Measurements from ENCODE around the gene NLRP7. TPM values are rescaled to one million over a fixed set of nuclear protein-coding genes. Genes with fewer than 3 reads are reported as not detected.
"Not testable (repeated sequence)": the region's sequence is repeated elsewhere in the genome, so short reads cannot be mapped to it uniquely, and the experiment has no call there.

NLRP7 gene
- total and polyA plus RNA-seq, 2 donors (not counting 3 experiments of a cell fraction or from before 2014, with no cell fraction given): not detected

DNA sequence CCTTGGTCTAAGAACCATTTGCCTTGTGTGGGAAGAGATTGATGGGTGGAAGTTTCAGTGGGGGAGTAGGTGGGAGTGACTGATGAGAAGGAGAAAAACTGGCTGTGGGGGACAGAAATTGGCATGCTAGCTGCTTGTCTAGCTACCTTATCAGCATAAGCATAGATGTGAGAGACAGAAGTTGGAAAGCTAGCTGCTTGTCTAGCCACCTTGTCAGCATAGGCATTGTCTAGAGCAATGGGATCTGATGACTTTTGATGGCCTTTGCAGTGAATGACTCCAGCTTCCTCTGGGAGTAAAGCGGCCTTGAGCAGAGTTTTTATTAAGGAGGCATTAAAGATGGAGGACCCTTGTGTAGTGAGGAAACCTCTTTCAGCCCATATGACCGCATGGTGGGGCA lies 51.3 kb downstream of the NLRP7 start:
- H3K9me1 ChIP-seq (replicated peaks; ENCODE audit: control insufficient read depth, extremely low read depth, insufficient read depth, low read length): no peaks in the 10 kb centered on the region
- TF ChIP-seq JUN (IDR thresholded peaks at IDR 0.05; ENCODE audit: borderline replicate concordance, insufficient read depth, insufficient read length, low read depth): no peak
- TF ChIP-seq EZH2 (IDR thresholded peaks at IDR 0.05; ENCODE audit: borderline replicate concordance, low read depth, low read length, severe bottlenecking): no peak
- no peak for TF ChIP-seq MYC (IDR thresholded peaks at IDR 0.05; ENCODE audit: low read depth, low read length)
- TF ChIP-seq POLR2A (IDR thresholded peaks at IDR 0.05; ENCODE audit: low read depth, low read length): no peak
- TF ChIP-seq FOS (IDR thresholded peaks at IDR 0.05; ENCODE audit: borderline replicate concordance, insufficient read depth, low read length): no peak
- TF ChIP-seq GATA2 (IDR thresholded peaks at IDR 0.05; ENCODE audit: insufficient read depth, insufficient read length, low read depth, low read length): no peak
- H2AFZ ChIP-seq (ENCODE audit: low read depth, low read length): no peak overlapping the region
- no peak overlapping the region for H3K27ac ChIP-seq (ENCODE audit: insufficient read depth, low read depth, low read length)
- DNase-seq (ENCODE audit: low read depth, low spot score) (no peak), FAIRE-seq (no peak)
- no peaks in the 10 kb centered on the region for H3K36me3 ChIP-seq (ENCODE audit: control insufficient read depth in 2 of 2, extremely low read depth in 1 of 2, insufficient read depth in 2 of 2, low read length in 2 of 2)
- no peaks in the 10 kb centered on the region for H3K27me3 ChIP-seq (ENCODE audit: control insufficient read depth in 2 of 2, insufficient read depth in 2 of 2, low read length in 2 of 2)
- CTCF ChIA-PET: no interaction called here
- POLR2A ChIA-PET: interaction anchor here (0.5 kb wide), 1 partner anchor 14 kb away, joined by 4 read pairs; no protein-coding TSS in a partner anchor
- no peaks in the 10 kb centered on the region for H4K20me1 ChIP-seq (replicated peaks; ENCODE audit: control insufficient read depth, extremely low read depth, insufficient read depth, low read length)
- H3K9me3 ChIP-seq (replicated peaks; ENCODE audit: control insufficient read depth, insufficient read depth, low read length): no peaks in the 10 kb centered on the region
- no peaks in the 10 kb centered on the region for H3K4me1 ChIP-seq (ENCODE audit: control insufficient read depth, extremely low read depth, insufficient read depth, low read length)
- intact Hi-C loops (cut with micrococcal nuclease) (no loop called here), dilution Hi-C loops (cut with MboI; ENCODE audit: extremely low pct_ligation_motif_present, low sequenced_read_pairs) (no loop called here)
- H3K79me2 ChIP-seq (ENCODE audit: control insufficient read depth, insufficient read depth, low read length): no peaks in the 10 kb centered on the region
- no TSS peak for BruUV-seq (replicated peaks)
- no peak overlapping the region for H3K4me2 ChIP-seq (ENCODE audit: insufficient read depth, low read length)
- no peak overlapping the region for H3K4me3 ChIP-seq (replicated peaks in 1 of 3; ENCODE audit: insufficient read depth in 1 of 3, low read depth in 1 of 3, low read length in 3 of 3)
- H3K9ac ChIP-seq (replicated peaks; ENCODE audit: extremely low read depth, insufficient read depth, low read length): no peak overlapping the region

DNA sequence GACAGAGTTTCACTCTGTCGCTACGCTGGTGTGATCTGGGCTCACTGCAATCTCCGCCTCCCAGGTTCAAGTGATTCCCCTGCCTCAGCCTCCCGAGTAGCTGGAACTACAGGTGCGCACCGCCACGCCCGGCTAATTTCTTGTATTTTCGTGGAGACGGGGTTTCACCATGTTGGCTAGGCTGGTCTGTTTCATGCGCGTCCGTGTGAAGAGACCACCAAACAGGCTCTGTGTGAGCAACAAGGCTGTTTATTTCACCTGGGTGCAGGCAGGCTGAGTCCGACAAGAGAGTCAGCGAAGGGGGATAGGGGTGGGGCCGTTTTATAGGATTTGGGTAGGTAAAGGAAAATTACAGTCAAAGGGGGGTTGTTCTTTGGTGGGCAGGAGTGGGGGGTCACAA lies 53.2 kb downstream of the NLRP7 start:
- H3K9me3 ChIP-seq (replicated peaks; ENCODE audit: control insufficient read depth, insufficient read depth, low read length); CTCF ChIA-PET; H3K4me3 ChIP-seq (replicated peaks in 1 of 3; ENCODE audit: insufficient read depth in 1 of 3, low read depth in 1 of 3, low read length in 3 of 3); POLR2A ChIA-PET; H3K4me1 ChIP-seq (ENCODE audit: control insufficient read depth, extremely low read depth, insufficient read depth, low read length); H3K79me2 ChIP-seq (ENCODE audit: control insufficient read depth, insufficient read depth, low read length); H3K9me1 ChIP-seq (replicated peaks; ENCODE audit: control insufficient read depth, extremely low read depth, insufficient read depth, low read length); DNase-seq (ENCODE audit: low read depth, low spot score); H3K36me3 ChIP-seq (ENCODE audit: control insufficient read depth in 2 of 2, extremely low read depth in 1 of 2, insufficient read depth in 2 of 2, low read length in 2 of 2); FAIRE-seq; H2AFZ ChIP-seq (ENCODE audit: low read depth, low read length); BruUV-seq (replicated peaks); H3K27ac ChIP-seq (ENCODE audit: insufficient read depth, low read depth, low read length); H3K9ac ChIP-seq (replicated peaks; ENCODE audit: extremely low read depth, insufficient read depth, low read length); H4K20me1 ChIP-seq (replicated peaks; ENCODE audit: control insufficient read depth, extremely low read depth, insufficient read depth, low read length); H3K27me3 ChIP-seq (ENCODE audit: control insufficient read depth in 2 of 2, insufficient read depth in 2 of 2, low read length in 2 of 2); intact Hi-C loops (cut with micrococcal nuclease); H3K4me2 ChIP-seq (ENCODE audit: insufficient read depth, low read length); dilution Hi-C loops (cut with MboI; ENCODE audit: extremely low pct_ligation_motif_present, low sequenced_read_pairs): not testable (repeated sequence)
